Bronchial epithelial cell (primary cell): Measurements from ENCODE around the gene BMF. TPM values are rescaled to one million over a fixed set of nuclear protein-coding genes. Genes with fewer than 3 reads are reported as not detected.
"Not testable (repeated sequence)": the region's sequence is repeated elsewhere in the genome, so short reads cannot be mapped to it uniquely, and the experiment has no call there.

ENCODE experiments used
- DNase-seq: peaks from one replicate; pipeline ENCODE4 v3.0.0-alpha.2; 2010; ENCODE audit warnings: low read depth
- FAIRE-seq: peaks from 2 replicates; lab custom pipeline; 2011; peaks lifted over from hg19 to GRCh38; lab: Jason Lieb, UNC
- H3K27me3 ChIP-seq: 2 replicates; pipeline ENCODE4 v1.5.1; 2011; ENCODE audit warnings: low read length; ENCODE audit not compliant: control insufficient read depth, insufficient read depth
- H3K36me3 ChIP-seq: 2 replicates; pipeline ENCODE4 v1.5.1; 2011; ENCODE audit warnings: low read length; ENCODE audit not compliant: control insufficient read depth, insufficient read depth
- H3K4me3 ChIP-seq: 2 replicates; pipeline ENCODE4 v1.5.1; 2011; ENCODE audit warnings: mild to moderate bottlenecking, low read depth, low read length, control low read depth
- total RNA-seq: library from RNA; depleted of rRNA; stranded (reverse); fragments of >200 nt; gene quantifications from 2 replicates; pipeline ENCODE4 v1.2.1, GENCODE V29; 2014
- TF ChIP-seq, protein P1 (sequence below): IDR thresholded peaks from 2 replicates; pipeline ENCODE4 v1.5.1; 2011; ENCODE audit warnings: mild to moderate bottlenecking, moderate library complexity, low read length, control low read depth, inconsistent platforms; ENCODE audit not compliant: insufficient read depth, severe bottlenecking

Gene BMF
- total RNA-seq, 1 donor from 2014 or later, result 1.6 TPM

DNA sequence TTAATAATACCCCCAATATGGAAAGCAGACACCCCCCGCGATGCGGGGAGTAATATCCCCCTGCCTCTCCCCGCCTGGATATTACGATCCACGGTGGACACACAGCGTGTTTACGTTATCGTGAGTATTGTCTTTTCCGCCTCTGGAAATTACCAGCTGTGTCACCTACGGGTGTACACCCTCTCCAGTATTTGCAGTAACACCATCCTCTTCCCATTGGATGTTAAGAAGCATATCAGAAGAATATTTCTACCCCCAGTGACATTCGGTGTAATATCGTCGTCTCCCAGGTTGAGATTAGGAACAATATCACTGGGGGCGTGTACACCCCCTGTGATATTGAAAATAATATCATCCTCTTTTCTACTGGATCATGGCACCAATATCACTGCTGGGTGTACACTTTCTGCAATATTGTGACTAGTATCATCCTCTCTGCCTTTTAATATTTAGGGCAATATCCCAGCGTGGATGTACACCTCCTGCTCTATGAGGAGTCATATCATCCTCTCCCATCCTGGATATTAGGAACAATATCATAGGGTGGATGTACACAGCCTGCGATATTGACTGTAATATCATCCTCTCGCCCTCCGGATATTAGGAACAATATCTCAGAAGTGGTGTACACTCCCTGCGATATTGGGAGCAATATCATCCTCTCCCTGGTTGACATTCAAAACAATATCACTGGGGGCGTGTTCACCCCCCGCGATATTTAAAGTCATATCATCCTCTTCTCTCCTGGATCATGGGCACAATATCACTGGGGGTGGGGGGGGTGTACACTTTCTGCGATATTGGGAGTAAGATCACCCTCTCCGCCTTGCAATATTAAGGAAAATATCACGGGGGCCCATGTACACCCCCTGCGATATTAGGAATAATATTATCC is 20.3 kb upstream of the BMF start:
- DNase-seq (no peak), FAIRE-seq (no peak)
- TF ChIP-seq, protein P1, sequence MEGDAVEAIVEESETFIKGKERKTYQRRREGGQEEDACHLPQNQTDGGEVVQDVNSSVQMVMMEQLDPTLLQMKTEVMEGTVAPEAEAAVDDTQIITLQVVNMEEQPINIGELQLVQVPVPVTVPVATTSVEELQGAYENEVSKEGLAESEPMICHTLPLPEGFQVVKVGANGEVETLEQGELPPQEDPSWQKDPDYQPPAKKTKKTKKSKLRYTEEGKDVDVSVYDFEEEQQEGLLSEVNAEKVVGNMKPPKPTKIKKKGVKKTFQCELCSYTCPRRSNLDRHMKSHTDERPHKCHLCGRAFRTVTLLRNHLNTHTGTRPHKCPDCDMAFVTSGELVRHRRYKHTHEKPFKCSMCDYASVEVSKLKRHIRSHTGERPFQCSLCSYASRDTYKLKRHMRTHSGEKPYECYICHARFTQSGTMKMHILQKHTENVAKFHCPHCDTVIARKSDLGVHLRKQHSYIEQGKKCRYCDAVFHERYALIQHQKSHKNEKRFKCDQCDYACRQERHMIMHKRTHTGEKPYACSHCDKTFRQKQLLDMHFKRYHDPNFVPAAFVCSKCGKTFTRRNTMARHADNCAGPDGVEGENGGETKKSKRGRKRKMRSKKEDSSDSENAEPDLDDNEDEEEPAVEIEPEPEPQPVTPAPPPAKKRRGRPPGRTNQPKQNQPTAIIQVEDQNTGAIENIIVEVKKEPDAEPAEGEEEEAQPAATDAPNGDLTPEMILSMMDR, result no peak
- Histone ChIP-seq H3K36me3 (no peaks in the 10 kb centered on the region), H3K4me3 (no peak overlapping the region), H3K27me3 (no peaks in the 10 kb centered on the region)

- TF ChIP-seq, protein P1, result no peak
- H3K27me3 ChIP-seq, result no peaks in the 10 kb centered on the region
- DNase-seq (no peak), FAIRE-seq (no peak)
- H3K4me3 ChIP-seq, result no peak overlapping the region
- no peaks in the 10 kb centered on the region for H3K36me3 ChIP-seq
These were observed 17.3 kb upstream of the BMF start for GRCh38 chr15:40125950-40126349.

DNA sequence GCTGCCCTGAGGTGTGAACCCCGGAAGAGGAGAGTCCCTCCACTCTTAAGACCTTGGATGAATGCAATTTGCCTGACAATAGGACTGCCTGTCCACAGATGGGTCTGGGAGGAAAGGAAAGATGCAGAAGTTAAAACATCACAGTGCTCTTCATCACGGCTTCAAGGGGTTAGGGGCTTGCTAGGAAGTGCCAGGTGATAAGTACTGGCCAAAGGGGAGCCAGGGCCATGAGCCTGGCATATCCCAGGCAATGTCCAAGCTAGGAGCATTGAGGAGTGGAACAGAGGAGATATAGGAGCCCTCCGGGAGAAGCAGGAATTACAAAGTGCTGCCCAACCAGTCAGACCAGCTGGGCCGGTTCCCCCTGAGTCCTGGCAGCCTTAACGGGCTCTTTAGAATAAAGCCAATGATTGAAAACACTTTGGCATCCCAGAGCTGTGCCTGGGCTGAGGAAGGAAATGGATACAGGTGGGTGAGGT is 16.2 kb upstream of the BMF start:
- not testable (repeated sequence) for H3K4me3 ChIP-seq, FAIRE-seq, H3K36me3 ChIP-seq, H3K27me3 ChIP-seq
- DNase-seq, result peak; percentile 34

DNA sequence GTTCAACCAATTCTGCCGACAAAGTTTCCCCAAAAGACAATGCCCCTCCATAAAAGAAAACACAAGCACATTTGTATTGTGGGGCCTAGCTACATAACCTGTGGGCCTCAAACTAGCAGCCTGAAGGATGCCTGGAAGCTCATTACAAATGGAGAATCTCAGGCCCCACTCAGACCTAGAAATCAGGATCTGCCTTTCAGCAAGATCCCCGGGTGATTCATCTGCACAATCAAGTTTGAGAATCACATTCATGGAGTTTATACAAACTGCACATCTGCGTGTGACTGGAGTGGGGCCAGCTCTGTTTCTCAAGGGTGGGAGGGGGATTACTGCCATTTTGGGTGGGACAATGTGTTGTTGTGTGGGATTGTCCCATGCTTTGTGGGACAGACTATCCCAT is 15.7 kb upstream of the BMF start:
- H3K4me3 ChIP-seq, H3K27me3 ChIP-seq, H3K36me3 ChIP-seq, DNase-seq: not testable (repeated sequence)
- FAIRE-seq, result peak; percentile 28

DNA sequence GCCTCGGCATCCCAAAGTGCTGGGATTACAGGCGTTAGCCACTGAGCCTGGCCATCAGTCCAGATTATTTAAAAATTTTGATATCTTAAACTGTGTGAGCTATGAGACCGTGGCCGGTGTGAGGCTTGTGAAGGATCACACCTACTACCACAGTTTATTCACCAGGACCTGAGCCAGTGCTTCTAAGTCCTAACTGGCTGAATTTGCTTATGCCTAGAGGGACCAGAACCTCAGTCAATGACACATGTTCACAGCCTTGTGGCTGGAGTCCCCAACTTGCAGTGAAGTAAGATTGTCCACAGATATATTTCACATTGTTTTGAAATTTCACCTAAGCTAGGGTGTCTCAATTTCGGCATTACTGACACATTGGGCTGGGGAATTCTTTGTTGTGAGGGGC is 15.2 kb upstream of the BMF start:
- not testable (repeated sequence) for FAIRE-seq, H3K27me3 ChIP-seq, DNase-seq, H3K4me3 ChIP-seq, H3K36me3 ChIP-seq

- not testable (repeated sequence) for H3K27me3 ChIP-seq, H3K36me3 ChIP-seq, DNase-seq, FAIRE-seq, H3K4me3 ChIP-seq
These were observed 14.3 kb upstream of the BMF start for GRCh38 chr15:40122989-40123388.

GRCh38 chr15:40121911-40122638 is 13.4 kb upstream of the BMF start:
- Histone ChIP-seq H3K27me3 (no peaks in the 10 kb centered on the region), H3K36me3 (no peaks in the 10 kb centered on the region), H3K4me3 (no peak overlapping the region)
- DNase-seq, result no peak
- TF ChIP-seq, protein P1, result no peak
- no peak for FAIRE-seq
